ENCODE data around the gene MYH15. TPM values are rescaled to one million over a fixed set of nuclear protein-coding genes. Genes with fewer than 3 reads are reported as not detected.

Gene MYH15
- total RNA-seq, 6 experiments from 2014 or later: 0.19 to 0.59 (median 0.31) TPM

- Mint-ChIP-seq H3K9me3 (no peaks in the 10 kb centered on the region), H3K4me3 (no peak overlapping the region), H3K4me1 (ENCODE audit: low read depth) (peaks cover 60% of the 10 kb centered on the region), H3K36me3 (ENCODE audit: low read depth) (no peaks in the 10 kb centered on the region), H3K27me3 (ENCODE audit: insufficient read depth) (no peaks in the 10 kb centered on the region), H3K27ac (no peak overlapping the region)
- no peak for DNase-seq
- no peak for TF ChIP-seq CTCF (IDR thresholded peaks at IDR 0.05)
Observed at GRCh38 chr3:108416111-108416869, 94.1 kb downstream of the MYH15 start.

- H3K27me3 Mint-ChIP-seq (ENCODE audit: insufficient read depth): no peaks in the 10 kb centered on the region
- DNase-seq: no peak
- peak overlapping the region; percentile 30; the same call in 1 of the 2 replicates for H3K27ac Mint-ChIP-seq
- no peaks in the 10 kb centered on the region for H3K9me3 Mint-ChIP-seq
- H3K36me3 Mint-ChIP-seq (ENCODE audit: low read depth): no peaks in the 10 kb centered on the region
- no peak overlapping the region for H3K4me3 Mint-ChIP-seq
- TF ChIP-seq CTCF (IDR thresholded peaks at IDR 0.05): no peak
- H3K4me1 Mint-ChIP-seq (ENCODE audit: low read depth): peaks cover 54% of the 10 kb centered on the region
Observed at GRCh38 chr3:108415661-108416060, 94.7 kb downstream of the MYH15 start.

GRCh38 chr3:108414007-108414406 is 96.4 kb downstream of the MYH15 start:
- Mint-ChIP-seq H3K27me3 (ENCODE audit: insufficient read depth) (no peaks in the 10 kb centered on the region), H3K36me3 (ENCODE audit: low read depth) (no peaks in the 10 kb centered on the region), H3K4me1 (ENCODE audit: low read depth) (peaks cover 38% of the 10 kb centered on the region), H3K27ac (no peak overlapping the region), H3K4me3 (no peak overlapping the region), H3K9me3 (no peaks in the 10 kb centered on the region)
- DNase-seq: peak; percentile 11
- TF ChIP-seq CTCF (IDR thresholded peaks at IDR 0.05): no peak

- H3K27me3 Mint-ChIP-seq (ENCODE audit: insufficient read depth): peaks cover 2% of the 10 kb centered on the region; the same call in 1 of the 2 replicates
- no peak for DNase-seq
- TF ChIP-seq CTCF (IDR thresholded peaks at IDR 0.05): no peak
- no peaks in the 10 kb centered on the region for H3K36me3 Mint-ChIP-seq (ENCODE audit: low read depth)
- H3K4me1 Mint-ChIP-seq (ENCODE audit: low read depth): peaks cover 37% of the 10 kb centered on the region
- H3K27ac Mint-ChIP-seq: no peak overlapping the region
- no peaks in the 10 kb centered on the region for H3K9me3 Mint-ChIP-seq
- no peak overlapping the region for H3K4me3 Mint-ChIP-seq
Observed at GRCh38 chr3:108412121-108412750, 98.2 kb downstream of the MYH15 start.

GRCh38 chr3:108410531-108410984 is 99.8 kb downstream of the MYH15 start:
- Mint-ChIP-seq H3K4me1 (ENCODE audit: low read depth) (peaks cover 39% of the 10 kb centered on the region), H3K4me3 (no peak overlapping the region), H3K27me3 (ENCODE audit: insufficient read depth) (peaks cover 2% of the 10 kb centered on the region; the same call in 1 of the 2 replicates), H3K27ac (no peak overlapping the region), H3K9me3 (no peaks in the 10 kb centered on the region), H3K36me3 (ENCODE audit: low read depth) (no peaks in the 10 kb centered on the region)
- DNase-seq: no peak
- no peak for TF ChIP-seq CTCF (IDR thresholded peaks at IDR 0.05)

Data from HFFc6 (cell line).